Panc1 (cell line): ENCODE results near the gene BATF2. TPM values are rescaled to one million over a fixed set of nuclear protein-coding genes. Genes with fewer than 3 reads are reported as not detected.

Experiments
- ATAC-seq: fragments of 200-7000 bp; cut with Tn5 transposase; 2 replicates; pipeline ENCODE4 v1.9.1; 2020; ENCODE audit warnings: mild to moderate bottlenecking, moderate library complexity
- BruUV-seq: library from RNA; stranded (reverse); fragments of 400-500 nt; replicated peaks from 2 replicates; lab custom pipeline; 2021; lab: Mats Ljungman, UMichigan
- CTCF ChIA-PET: fragments of 300-600 bp; sonication (Branson Sonifier 250); formaldehyde crosslinking; loops from one replicate; lab custom pipeline; 2022; ENCODE audit warnings: antibody characterized with exemption; lab: Charles Lee
- POLR2A ChIA-PET: fragments of 300-600 bp; sonication (Branson Sonifier 250); formaldehyde crosslinking; loops from one replicate; lab custom pipeline; 2022; ENCODE audit warnings: antibody characterized with exemption; lab: Charles Lee
- DNase-seq: peaks from one replicate; pipeline ENCODE4 v3.0.0-alpha.2; 2010; ENCODE audit warnings: low read depth, low spot score
- H3K27ac ChIP-seq: 2 replicates; pipeline ENCODE4 v1.5.1; 2011; ENCODE audit warnings: mild to moderate bottlenecking, low read length, inconsistent platforms
- H3K27me3 ChIP-seq: fragments of 200-500 bp; sonication (Bioruptor generic); 2 replicates; pipeline ENCODE4 v1.6.0; 2014; ENCODE audit warnings: low read length, inconsistent platforms; ENCODE audit not compliant: control insufficient read depth, insufficient read depth
- H3K36me3 ChIP-seq: fragments of 200-500 bp; sonication (Bioruptor generic); 2 replicates; pipeline ENCODE4 v1.5.1; 2014; ENCODE audit warnings: inconsistent platforms, mild to moderate bottlenecking, low read length, moderate library complexity; ENCODE audit not compliant: control insufficient read depth, insufficient read depth
- H3K4me1 ChIP-seq: 2 replicates; pipeline ENCODE4 v1.5.1; 2011; ENCODE audit warnings: inconsistent platforms, mild to moderate bottlenecking, low read length, moderate library complexity; ENCODE audit not compliant: control insufficient read depth, insufficient read depth
- H3K4me3 ChIP-seq, 2 experiments: 2 replicates each; pipeline ENCODE4 v1.5.1; 2011 to 2012; ENCODE audit warnings: low read depth in 2 of 2, low read length in 2 of 2, mild to moderate bottlenecking in 2 of 2, inconsistent platforms in 1 of 2, moderate library complexity in 1 of 2
- H3K9me3 ChIP-seq: fragments of 200-500 bp; sonication (Bioruptor generic); 2 replicates; pipeline ENCODE4 v1.5.1; 2014; ENCODE audit warnings: low read depth, mild to moderate bottlenecking, inconsistent platforms, low read length, moderate library complexity; ENCODE audit not compliant: control insufficient read depth, insufficient read depth
- CTCF ChIP-seq: fragments of 450-650 bp; IDR thresholded peaks from 2 replicates; pipeline ENCODE4 v1.5.1; 2017; ENCODE audit warnings: mild to moderate bottlenecking
- POLR2AphosphoS5 ChIP-seq: IDR thresholded peaks from 2 replicates; pipeline ENCODE4 v1.6.1; 2012; ENCODE audit warnings: mild to moderate bottlenecking, low read depth, low read length, moderate library complexity
- SIN3A ChIP-seq: IDR thresholded peaks from 2 replicates; pipeline ENCODE4 v1.6.1; 2012; ENCODE audit warnings: low read depth, mild to moderate bottlenecking, low read length, moderate library complexity, borderline replicate concordance; ENCODE audit not compliant: insufficient read depth
- TCF7L2 ChIP-seq: IDR thresholded peaks from 2 replicates; pipeline ENCODE4 v1.6.1; 2011; ENCODE audit warnings: mild to moderate bottlenecking, low read depth, low read length, inconsistent platforms
- in situ Hi-C: cut with HindIII; loops from 2 replicates; pipeline ENCODE4 v1.10.0; 2016; ENCODE audit warnings: low sequenced_read_pairs, low pct_unique_long_range_greater_than_20kb
- intact Hi-C: fragments of 100-400 bp; cut with micrococcal nuclease; formaldehyde crosslinking; loops from one replicate; pipeline ENCODE4 v1.10.0; 2022; ENCODE audit not compliant: unreplicated experiment
- total RNA-seq: library from RNA; stranded (reverse); gene quantifications from one replicate; pipeline ENCODE4 v1.2.1, GENCODE V29; 2021; ENCODE audit not compliant: unreplicated experiment
- TF ChIP-seq, protein P1 (sequence below), 2 experiments: IDR thresholded peaks; 2 replicates each; pipeline ENCODE4 v1.6.1; 2011 to 2012; ENCODE audit warnings: low read depth in 2 of 2, control low read depth in 1 of 2, low read length in 1 of 2, mild to moderate bottlenecking in 1 of 2, moderate library complexity in 1 of 2; ENCODE audit not compliant: insufficient read depth in 1 of 2

The BATF2 gene
- total RNA-seq, 1 experiment from 2014 or later = 1.6 TPM

DNA sequence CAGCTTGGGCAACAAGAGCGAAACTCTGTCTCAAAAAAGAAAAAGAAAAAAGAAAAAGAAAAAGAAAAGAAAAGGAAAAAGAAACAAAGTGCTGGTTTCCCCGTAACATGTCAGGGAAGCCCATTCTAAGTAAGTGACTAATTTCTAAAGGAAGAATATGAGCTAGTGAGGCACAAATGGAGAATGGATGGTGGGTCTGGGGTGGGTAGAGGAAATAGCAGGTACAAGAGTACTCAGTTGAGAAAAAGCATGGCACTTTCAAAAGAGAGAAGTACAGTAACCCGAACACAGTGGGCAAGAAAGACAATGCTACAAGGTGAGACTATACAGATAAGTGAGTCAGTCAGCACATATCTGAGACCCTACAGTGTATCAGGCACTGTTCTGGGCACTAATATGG, 29.4 kb downstream of the BATF2 start:
- no peaks in the 10 kb centered on the region for H3K27me3 ChIP-seq
- no peak overlapping the region for H3K27ac ChIP-seq
- CTCF ChIA-PET = no interaction called here
- POLR2A ChIA-PET = no interaction called here
- in situ Hi-C loops (no loop called here), intact Hi-C loops (no loop called here)
- no peak overlapping the region for H3K4me3 ChIP-seq
- no peak for ATAC-seq
- BruUV-seq = no TSS peak
- no peaks in the 10 kb centered on the region for H3K36me3 ChIP-seq
- no peak for TF ChIP-seq TCF7L2
- TF ChIP-seq SIN3A = no peak
- TF ChIP-seq, protein P1, sequence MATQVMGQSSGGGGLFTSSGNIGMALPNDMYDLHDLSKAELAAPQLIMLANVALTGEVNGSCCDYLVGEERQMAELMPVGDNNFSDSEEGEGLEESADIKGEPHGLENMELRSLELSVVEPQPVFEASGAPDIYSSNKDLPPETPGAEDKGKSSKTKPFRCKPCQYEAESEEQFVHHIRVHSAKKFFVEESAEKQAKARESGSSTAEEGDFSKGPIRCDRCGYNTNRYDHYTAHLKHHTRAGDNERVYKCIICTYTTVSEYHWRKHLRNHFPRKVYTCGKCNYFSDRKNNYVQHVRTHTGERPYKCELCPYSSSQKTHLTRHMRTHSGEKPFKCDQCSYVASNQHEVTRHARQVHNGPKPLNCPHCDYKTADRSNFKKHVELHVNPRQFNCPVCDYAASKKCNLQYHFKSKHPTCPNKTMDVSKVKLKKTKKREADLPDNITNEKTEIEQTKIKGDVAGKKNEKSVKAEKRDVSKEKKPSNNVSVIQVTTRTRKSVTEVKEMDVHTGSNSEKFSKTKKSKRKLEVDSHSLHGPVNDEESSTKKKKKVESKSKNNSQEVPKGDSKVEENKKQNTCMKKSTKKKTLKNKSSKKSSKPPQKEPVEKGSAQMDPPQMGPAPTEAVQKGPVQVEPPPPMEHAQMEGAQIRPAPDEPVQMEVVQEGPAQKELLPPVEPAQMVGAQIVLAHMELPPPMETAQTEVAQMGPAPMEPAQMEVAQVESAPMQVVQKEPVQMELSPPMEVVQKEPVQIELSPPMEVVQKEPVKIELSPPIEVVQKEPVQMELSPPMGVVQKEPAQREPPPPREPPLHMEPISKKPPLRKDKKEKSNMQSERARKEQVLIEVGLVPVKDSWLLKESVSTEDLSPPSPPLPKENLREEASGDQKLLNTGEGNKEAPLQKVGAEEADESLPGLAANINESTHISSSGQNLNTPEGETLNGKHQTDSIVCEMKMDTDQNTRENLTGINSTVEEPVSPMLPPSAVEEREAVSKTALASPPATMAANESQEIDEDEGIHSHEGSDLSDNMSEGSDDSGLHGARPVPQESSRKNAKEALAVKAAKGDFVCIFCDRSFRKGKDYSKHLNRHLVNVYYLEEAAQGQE (IDR thresholded peaks at IDR 0.05; ENCODE audit: insufficient read depth in 1 of 2, low read depth in 2 of 2, low read length in 1 of 2) = no peak
- TF ChIP-seq CTCF = no peak
- no peak for TF ChIP-seq POLR2AphosphoS5
- no peaks in the 10 kb centered on the region for H3K4me1 ChIP-seq
- DNase-seq = no peak
- no peaks in the 10 kb centered on the region for H3K9me3 ChIP-seq

GRCh38 chr11:64963072-64963631, 33.6 kb downstream of the BATF2 start:
- H3K9me3 ChIP-seq = no peaks in the 10 kb centered on the region
- BruUV-seq = no TSS peak
- H3K27ac ChIP-seq = no peak overlapping the region
- H3K27me3 ChIP-seq = no peaks in the 10 kb centered on the region; the same call in 1 of the 2 replicates
- no peaks in the 10 kb centered on the region for H3K36me3 ChIP-seq
- no peak overlapping the region for H3K4me3 ChIP-seq
- no peak for ATAC-seq
- no peak for DNase-seq
- in situ Hi-C loops (no loop called here), intact Hi-C loops (no loop called here)
- TF ChIP-seq POLR2AphosphoS5 = no peak
- CTCF ChIA-PET = interaction anchor here (0.5 kb wide), 1 partner anchor 11 kb away, joined by 4 read pairs; no protein-coding TSS in a partner anchor
- no peaks in the 10 kb centered on the region for H3K4me1 ChIP-seq
- POLR2A ChIA-PET = interaction anchor here (0.5 kb wide), 1 partner anchor 16 kb away, joined by 15 read pairs; no protein-coding TSS in a partner anchor

- Histone ChIP-seq H3K4me1 (no peaks in the 10 kb centered on the region), H3K4me3 (no peak overlapping the region), H3K27ac (no peak overlapping the region), H3K9me3 (no peaks in the 10 kb centered on the region), H3K36me3 (no peaks in the 10 kb centered on the region), H3K27me3 (no peaks in the 10 kb centered on the region; the same call in 1 of the 2 replicates)
- BruUV-seq = no TSS peak
- ATAC-seq = no peak
- no peak for DNase-seq
- CTCF ChIA-PET = no interaction called here
- POLR2A ChIA-PET = interaction anchor here (0.6 to 0.7 kb wide), 2 partner anchors 16 to 516 kb away, joined by 5 to 10 read pairs; no protein-coding TSS in a partner anchor
- TF ChIP-seq POLR2AphosphoS5 (no peak), CTCF (no peak), TCF7L2 (no peak), SIN3A (no peak)
- TF ChIP-seq, protein P1 (IDR thresholded peaks at IDR 0.05; ENCODE audit: insufficient read depth in 1 of 2, low read depth in 2 of 2, low read length in 1 of 2) = no peak
- in situ Hi-C loops (no loop called here), intact Hi-C loops (no loop called here)
These were observed 36.1 kb downstream of the BATF2 start for GRCh38 chr11:64960719-64961118.
